Stomach (tissue), 9 donors: Measurements from ENCODE around the gene ZNHIT1. TPM values are rescaled to one million over a fixed set of nuclear protein-coding genes. Genes with fewer than 3 reads are reported as not detected.

Source experiments
- DNase-seq, 2 donors: peaks; one replicate each; pipeline versions ENCODE4 v3.0.0 to v3.0.0-alpha.2; 2013 to 2019
- H3K27ac ChIP-seq, 5 donors: fragments of 200-600 bp in 4 of 5; sonication (generic) in 4 of 5; one replicate each; pipeline ENCODE4 v1.5.1; 2013 to 2019; ENCODE audit warnings: mild to moderate bottlenecking in 1 of 5, moderate library complexity in 1 of 5
- H3K27me3 ChIP-seq, 3 donors: fragments of 200-600 bp; sonication (generic); one replicate each; pipeline ENCODE4 v1.5.1; 2017 to 2019; ENCODE audit warnings: mixed run types in 1 of 3
- H3K36me3 ChIP-seq, 4 donors: fragments of 200-600 bp; sonication (generic); 1 replicate in 3 of 4; 2 replicates in 1 of 4; pipeline ENCODE4 v1.5.1; 2016 to 2019
- H3K4me1 ChIP-seq, 4 donors: fragments of 200-600 bp; sonication (generic); one replicate each; pipeline ENCODE4 v1.5.1; 2016 to 2019
- H3K4me3 ChIP-seq, 4 donors: fragments of 200-600 bp; sonication (generic) in 3 of 4; one replicate each; pipeline ENCODE4 v1.5.1; 2016 to 2019; ENCODE audit warnings: mild to moderate bottlenecking in 1 of 4
- H3K9me3 ChIP-seq, 4 donors: fragments of 200-600 bp; sonication (generic); one replicate each; pipeline ENCODE4 v1.5.1; 2016 to 2019
- EP300 ChIP-seq: sonication (generic); formaldehyde crosslinking; IDR thresholded peaks from one replicate; pipeline ENCODE4 v1.6.1; 2017; ENCODE audit warnings: antibody characterized with exemption
- POLR2A ChIP-seq, 4 donors: fragments of 450-650 bp; IDR thresholded peaks; one replicate each; pipeline ENCODE4 v1.6.1; 2016; ENCODE audit warnings: antibody characterized with exemption in 4 of 4, control low read depth in 2 of 4, mild to moderate bottlenecking in 1 of 4, moderate library complexity in 1 of 4
- POLR2AphosphoS5 ChIP-seq, 3 donors: sonication (generic); formaldehyde crosslinking; IDR thresholded peaks; one replicate each; pipeline ENCODE4 v1.6.1; 2016; ENCODE audit warnings: antibody characterized with exemption in 3 of 3
- WGBS, 5 donors: extraction: QIAGEN DNeasy Blood & Tissue Kit in 3 of 5; methylation state at CpG; one replicate each; pipeline versions ENCODE4 v1.1.5 to v1.1.7; 2013 to 2018; 5-methylcytosine and 5-hydroxymethylcytosine counted together
- intact Hi-C: fragments of 100-400 bp; cut with DNase I; formaldehyde crosslinking; loops from one replicate; pipeline ENCODE4 v1.15.1; 2023; ENCODE audit warnings: low total_unique reads
- polyA plus RNA-seq, 3 donors: library from polyadenylated mRNA; stranded (reverse); fragments of 200-250 nt; gene quantifications; one replicate each; pipeline ENCODE4 v1.2.3, GENCODE V29; 2013
- total RNA-seq, 5 donors: library from RNA; depleted of rRNA; stranded (reverse); fragments of >200 nt; gene quantifications; one replicate each; pipeline versions ENCODE4 v1.1.0 to v1.2.3, GENCODE V29; 2014 to 2016
- TF ChIP-seq, protein P1 (sequence below), 7 experiments: fragments of 450-650 bp in 4 of 7; fragments of 200-600 bp in 3 of 7; sonication (generic) in 3 of 7; IDR thresholded peaks; one replicate each; pipeline ENCODE4 v1.5.1; 2016 to 2019; ENCODE audit warnings: antibody characterized with exemption in 7 of 7, control low read depth in 2 of 7, mild to moderate bottlenecking in 1 of 7
- donor health status: healthy with polysubstance abuse.
- donor health status: Bipolar disorder and iron deficiency.
- donor health status: healthy.

ZNHIT1 gene
- total and polyA plus RNA-seq, 8 donors: 22.8 to 170 (median 115) TPM

DNA sequence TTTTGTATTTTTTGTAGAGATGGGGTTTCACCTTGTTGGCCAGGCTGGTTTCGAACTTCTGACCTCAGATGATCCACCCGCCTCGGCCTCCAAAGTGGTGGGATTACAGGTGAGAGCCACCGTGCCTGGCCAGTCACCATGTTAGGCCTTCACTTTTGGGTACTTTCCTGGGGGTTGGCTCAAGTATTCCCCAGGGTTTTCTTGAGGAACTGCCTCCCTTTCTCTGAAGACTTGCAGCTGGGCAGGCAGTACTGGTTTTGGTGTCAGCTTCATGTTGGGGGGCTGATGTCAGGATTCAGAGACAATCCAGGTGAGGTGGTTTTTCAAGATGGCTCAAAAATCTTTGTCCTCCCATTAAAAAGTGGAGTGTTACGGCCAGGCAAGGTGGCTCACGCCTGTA is 7.7 kb downstream of the ZNHIT1 start:
- Histone ChIP-seq H3K27ac (no peak overlapping the region), H3K36me3 (peaks cover 41 to 88% (median 80%) of the 10 kb centered on the region in 4 donors), H3K27me3 (no peaks in the 10 kb centered on the region), H3K4me3 (no peak overlapping the region), H3K9me3 (no peaks in the 10 kb centered on the region), H3K4me1 (peaks cover 0 to 14% (median 11%) of the 10 kb centered on the region in 4 donors)
- DNase-seq: no peak
- intact Hi-C loops: no loop called here
- 92 to 96% (median 94%) methylated on average over 5 to 6 of the region's 6 CpGs for WGBS, 5 donors
- TF ChIP-seq, protein P1, sequence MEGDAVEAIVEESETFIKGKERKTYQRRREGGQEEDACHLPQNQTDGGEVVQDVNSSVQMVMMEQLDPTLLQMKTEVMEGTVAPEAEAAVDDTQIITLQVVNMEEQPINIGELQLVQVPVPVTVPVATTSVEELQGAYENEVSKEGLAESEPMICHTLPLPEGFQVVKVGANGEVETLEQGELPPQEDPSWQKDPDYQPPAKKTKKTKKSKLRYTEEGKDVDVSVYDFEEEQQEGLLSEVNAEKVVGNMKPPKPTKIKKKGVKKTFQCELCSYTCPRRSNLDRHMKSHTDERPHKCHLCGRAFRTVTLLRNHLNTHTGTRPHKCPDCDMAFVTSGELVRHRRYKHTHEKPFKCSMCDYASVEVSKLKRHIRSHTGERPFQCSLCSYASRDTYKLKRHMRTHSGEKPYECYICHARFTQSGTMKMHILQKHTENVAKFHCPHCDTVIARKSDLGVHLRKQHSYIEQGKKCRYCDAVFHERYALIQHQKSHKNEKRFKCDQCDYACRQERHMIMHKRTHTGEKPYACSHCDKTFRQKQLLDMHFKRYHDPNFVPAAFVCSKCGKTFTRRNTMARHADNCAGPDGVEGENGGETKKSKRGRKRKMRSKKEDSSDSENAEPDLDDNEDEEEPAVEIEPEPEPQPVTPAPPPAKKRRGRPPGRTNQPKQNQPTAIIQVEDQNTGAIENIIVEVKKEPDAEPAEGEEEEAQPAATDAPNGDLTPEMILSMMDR (IDR thresholded peaks at IDR 0.05): no peak
- TF ChIP-seq POLR2A (IDR thresholded peaks at IDR 0.05) (no peak), EP300 (no peak), POLR2AphosphoS5 (IDR thresholded peaks at IDR 0.05) (no peak)

- WGBS, 5 donors: 83 to 96% (median 91%) methylated on average over 9 of the region's 9 CpGs
- intact Hi-C loops: no loop called here
- H3K36me3 ChIP-seq: peaks cover 41 to 92% (median 77%) of the 10 kb centered on the region in 4 donors
- peaks cover under 1 to 16% (median 15%) of the 10 kb centered on the region in 4 donors for H3K4me1 ChIP-seq
- H3K27me3 ChIP-seq: no peaks in the 10 kb centered on the region
- TF ChIP-seq POLR2AphosphoS5 (IDR thresholded peaks at IDR 0.05): no peak
- no peak for TF ChIP-seq EP300
- TF ChIP-seq, protein P1 (IDR thresholded peaks at IDR 0.05): no peak
- no peak for TF ChIP-seq POLR2A (IDR thresholded peaks at IDR 0.05)
- H3K9me3 ChIP-seq: no peaks in the 10 kb centered on the region
- DNase-seq: no peak
- H3K4me3 ChIP-seq: no peak overlapping the region
- H3K27ac ChIP-seq: no peak overlapping the region
These were observed 8.8 kb downstream of the ZNHIT1 start for GRCh38 chr7:101226721-101227120.

DNA sequence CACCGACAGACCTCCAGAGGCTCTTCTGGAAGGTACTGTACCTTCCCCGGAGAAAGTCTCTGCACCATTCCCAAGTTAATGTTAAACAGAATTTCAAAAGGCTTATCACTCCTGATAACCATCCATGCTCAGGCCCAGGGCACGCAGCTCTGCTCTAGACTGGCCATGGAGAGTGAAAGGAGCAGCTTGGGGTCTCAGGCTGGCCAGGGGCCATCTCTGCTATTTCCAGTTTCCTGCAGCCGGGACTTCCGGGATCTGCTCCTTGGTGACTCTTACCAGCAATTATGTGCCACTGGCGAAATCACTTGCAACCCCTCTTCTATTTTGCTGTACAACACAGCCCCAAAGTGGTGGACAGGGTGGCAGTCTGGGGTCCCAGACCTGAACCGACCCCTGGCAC is 13.7 kb downstream of the ZNHIT1 start:
- Histone ChIP-seq H3K9me3 (no peaks in the 10 kb centered on the region), H3K4me1 (peaks cover 21 to 60% (median 37%) of the 10 kb centered on the region in 4 donors), H3K36me3 (peaks cover 14 to 52% (median 39%) of the 10 kb centered on the region in 4 donors), H3K27me3 (no peaks in the 10 kb centered on the region), H3K27ac (peak overlapping the region; percentile 78 to 87 (median 84)), H3K4me3 (peak overlapping the region; percentile 34 to 52 (median 36))
- intact Hi-C loops: no loop called here
- WGBS, 5 donors: 27 to 58% (median 38%) methylated on average over 7 of the region's 7 CpGs
- TF ChIP-seq EP300: no peak
- TF ChIP-seq POLR2AphosphoS5 (IDR thresholded peaks at IDR 0.05): no peak
- TF ChIP-seq, protein P1 (IDR thresholded peaks at IDR 0.05): no peak
- no peak for TF ChIP-seq POLR2A (IDR thresholded peaks at IDR 0.05)
- DNase-seq: peak; percentile 55 to 58

GRCh38 chr7:101232141-101232850 is 14.3 kb downstream of the ZNHIT1 start:
- Histone ChIP-seq H3K4me1 (peaks cover 21 to 66% (median 41%) of the 10 kb centered on the region in 4 donors), H3K27ac (peak overlapping the region; percentile 78 to 87 (median 84)), H3K4me3 (peak overlapping the region; percentile 34 to 52 (median 36)), H3K27me3 (no peaks in the 10 kb centered on the region), H3K9me3 (no peaks in the 10 kb centered on the region), H3K36me3 (peaks cover 10 to 52% (median 39%) of the 10 kb centered on the region in 4 donors)
- DNase-seq: peak; percentile 80 to 91
- TF ChIP-seq, protein P1 (IDR thresholded peaks at IDR 0.05): no peak
- TF ChIP-seq POLR2AphosphoS5 (IDR thresholded peaks at IDR 0.05): peak in 2 of 3 donors; percentile 58 to 59
- 10 to 41% (median 19%) methylated on average over 4 to 52 of the region's 52 CpGs for WGBS, 5 donors
- intact Hi-C loops: no loop called here
